ENCODE data around the gene TASL. TPM values are rescaled to one million over a fixed set of nuclear protein-coding genes. Genes with fewer than 3 reads are reported as not detected.

TASL gene
- total RNA-seq, result 3.2 TPM
- polyA plus RNA-seq, result 1 to 10 TPM; 2.2 to 5.0 (median 3.5) TPM

- H3K4me3 ChIP-seq (ENCODE audit: low read depth, low read length), result peak within 1 kb of the TSS; percentile 93
- no peaks in the 10 kb centered on the region for H3K9me3 Mint-ChIP-seq
- H3K36me3 ChIP-seq (ENCODE audit: control insufficient read depth, insufficient read depth, low read length), result no peaks in the 10 kb centered on the region
- peak; percentile 83 to 90 for ATAC-seq (ENCODE audit: low read depth in 2 of 2)
- no peaks in the 10 kb centered on the region for H3K9me3 ChIP-seq (ENCODE audit: control insufficient read depth in 2 of 2, low read length in 2 of 2)
- peak within 1 kb of the TSS; percentile 92 to 100 (median 95) for H3K27ac Mint-ChIP-seq
- peak within 1 kb of the TSS; percentile 90 to 99 (median 92) for H3K4me3 Mint-ChIP-seq
- H3K27me3 ChIP-seq (ENCODE audit: control insufficient read depth, insufficient read depth, low read length), result no peaks in the 10 kb centered on the region
- H3K4me1 Mint-ChIP-seq, result peaks cover 2 to 20% (median 12%) of the 10 kb centered on the region in 4 donors
- no peaks in the 10 kb centered on the region for H3K36me3 Mint-ChIP-seq
- DNase-seq, result peak; percentile 4 to 80 (median 55)
- H3K4me1 ChIP-seq (ENCODE audit: control insufficient read depth, insufficient read depth, low read length, poor library complexity, severe bottlenecking), result peaks cover 5% of the 10 kb centered on the region
- peak within 1 kb of the TSS; percentile 76 for H3K27ac ChIP-seq (ENCODE audit: insufficient read depth, low read length, poor library complexity, severe bottlenecking)
- no peaks in the 10 kb centered on the region for H3K27me3 Mint-ChIP-seq
Measured at GRCh38 chrX:30577362-30577991, at the start of gene TASL. TASL (minus strand) TSS chrX:30577766; CDS start chrX:30560355, 17,411 bp downstream.

GRCh38 chrX:30626402-30626801 lies 48.8 kb upstream of the TASL start:
- no peaks in the 10 kb centered on the region for H3K36me3 ChIP-seq (ENCODE audit: control insufficient read depth, insufficient read depth, low read length)
- peaks cover 4 to 7% of the 10 kb centered on the region in 2 experiments for H3K9me3 ChIP-seq (ENCODE audit: control insufficient read depth in 2 of 2, low read length in 2 of 2)
- DNase-seq, result no peak
- H3K4me3 Mint-ChIP-seq, result no peak overlapping the region
- no peak overlapping the region for H3K27ac ChIP-seq (ENCODE audit: insufficient read depth, low read length, poor library complexity, severe bottlenecking)
- no peaks in the 10 kb centered on the region for H3K27me3 ChIP-seq (ENCODE audit: control insufficient read depth, insufficient read depth, low read length)
- no peak overlapping the region for H3K4me3 ChIP-seq (ENCODE audit: low read depth, low read length)
- no peaks in the 10 kb centered on the region for H3K27me3 Mint-ChIP-seq
- H3K4me1 ChIP-seq (ENCODE audit: control insufficient read depth, insufficient read depth, low read length, poor library complexity, severe bottlenecking), result no peaks in the 10 kb centered on the region
- H3K36me3 Mint-ChIP-seq, result no peaks in the 10 kb centered on the region
- no peaks in the 10 kb centered on the region for H3K4me1 Mint-ChIP-seq
- H3K9me3 Mint-ChIP-seq, result peaks cover 0 to 10% (median 3%) of the 10 kb centered on the region in 7 donors
- no peak for ATAC-seq (ENCODE audit: low read depth in 2 of 2)
- H3K27ac Mint-ChIP-seq, result no peak overlapping the region

- H3K27me3 Mint-ChIP-seq, result no peaks in the 10 kb centered on the region
- H3K4me1 ChIP-seq (ENCODE audit: control insufficient read depth, insufficient read depth, low read length, poor library complexity, severe bottlenecking), result no peaks in the 10 kb centered on the region
- ATAC-seq (ENCODE audit: low read depth in 2 of 2) (no peak), DNase-seq (no peak)
- no peaks in the 10 kb centered on the region for H3K36me3 Mint-ChIP-seq
- H3K27me3 ChIP-seq (ENCODE audit: control insufficient read depth, insufficient read depth, low read length), result no peaks in the 10 kb centered on the region
- peaks cover 4 to 7% of the 10 kb centered on the region in 2 experiments for H3K9me3 ChIP-seq (ENCODE audit: control insufficient read depth in 2 of 2, low read length in 2 of 2)
- no peak overlapping the region for H3K4me3 Mint-ChIP-seq
- H3K27ac ChIP-seq (ENCODE audit: insufficient read depth, low read length, poor library complexity, severe bottlenecking), result no peak overlapping the region
- H3K4me1 Mint-ChIP-seq, result no peaks in the 10 kb centered on the region
- H3K4me3 ChIP-seq (ENCODE audit: low read depth, low read length), result no peak overlapping the region
- H3K9me3 Mint-ChIP-seq, result peaks cover 0 to 14% (median 5%) of the 10 kb centered on the region in 7 donors
- H3K27ac Mint-ChIP-seq, result peak overlapping the region in 1 of 3 donors; percentile 38
- H3K36me3 ChIP-seq (ENCODE audit: control insufficient read depth, insufficient read depth, low read length), result no peaks in the 10 kb centered on the region
Measured at GRCh38 chrX:30622361-30622760, 44.8 kb upstream of the TASL start.

GRCh38 chrX:30620980-30621618 lies 43.5 kb upstream of the TASL start:
- no peaks in the 10 kb centered on the region for H3K27me3 ChIP-seq (ENCODE audit: control insufficient read depth, insufficient read depth, low read length)
- Mint-ChIP-seq H3K36me3 (no peaks in the 10 kb centered on the region), H3K9me3 (peaks cover 0 to 17% (median 6%) of the 10 kb centered on the region in 7 donors), H3K4me1 (no peaks in the 10 kb centered on the region), H3K27me3 (peaks cover 5% of the 10 kb centered on the region), H3K27ac (no peak overlapping the region), H3K4me3 (no peak overlapping the region)
- H3K27ac ChIP-seq (ENCODE audit: insufficient read depth, low read length, poor library complexity, severe bottlenecking), result no peak overlapping the region
- H3K9me3 ChIP-seq (ENCODE audit: control insufficient read depth in 2 of 2, low read length in 2 of 2), result peaks cover 4 to 7% of the 10 kb centered on the region in 2 experiments
- DNase-seq (no peak), ATAC-seq (ENCODE audit: low read depth in 2 of 2) (no peak)
- H3K4me1 ChIP-seq (ENCODE audit: control insufficient read depth, insufficient read depth, low read length, poor library complexity, severe bottlenecking), result no peaks in the 10 kb centered on the region
- no peaks in the 10 kb centered on the region for H3K36me3 ChIP-seq (ENCODE audit: control insufficient read depth, insufficient read depth, low read length)
- no peak overlapping the region for H3K4me3 ChIP-seq (ENCODE audit: low read depth, low read length)

GRCh38 chrX:30620125-30620524 lies 42.6 kb upstream of the TASL start:
- Mint-ChIP-seq H3K36me3 (no peaks in the 10 kb centered on the region), H3K4me1 (no peaks in the 10 kb centered on the region), H3K27me3 (peaks cover 8% of the 10 kb centered on the region), H3K27ac (no peak overlapping the region), H3K9me3 (peaks cover 0 to 17% (median 6%) of the 10 kb centered on the region in 7 donors), H3K4me3 (no peak overlapping the region)
- no peaks in the 10 kb centered on the region for H3K4me1 ChIP-seq (ENCODE audit: control insufficient read depth, insufficient read depth, low read length, poor library complexity, severe bottlenecking)
- H3K4me3 ChIP-seq (ENCODE audit: low read depth, low read length), result no peak overlapping the region
- ATAC-seq (ENCODE audit: low read depth in 2 of 2) (no peak), DNase-seq (no peak)
- H3K36me3 ChIP-seq (ENCODE audit: control insufficient read depth, insufficient read depth, low read length), result no peaks in the 10 kb centered on the region
- peaks cover 4 to 7% of the 10 kb centered on the region in 2 experiments for H3K9me3 ChIP-seq (ENCODE audit: control insufficient read depth in 2 of 2, low read length in 2 of 2)
- H3K27ac ChIP-seq (ENCODE audit: insufficient read depth, low read length, poor library complexity, severe bottlenecking), result no peak overlapping the region
- H3K27me3 ChIP-seq (ENCODE audit: control insufficient read depth, insufficient read depth, low read length), result no peaks in the 10 kb centered on the region

GRCh38 chrX:30618160-30618765 lies 40.7 kb upstream of the TASL start:
- no peaks in the 10 kb centered on the region for H3K36me3 ChIP-seq (ENCODE audit: control insufficient read depth, insufficient read depth, low read length)
- DNase-seq (no peak), ATAC-seq (ENCODE audit: low read depth in 2 of 2) (no peak)
- Mint-ChIP-seq H3K9me3 (peaks cover 0 to 17% (median 5%) of the 10 kb centered on the region in 7 donors), H3K27me3 (peaks cover 8% of the 10 kb centered on the region), H3K27ac (no peak overlapping the region), H3K4me3 (no peak overlapping the region), H3K36me3 (no peaks in the 10 kb centered on the region), H3K4me1 (no peaks in the 10 kb centered on the region)
- no peaks in the 10 kb centered on the region for H3K4me1 ChIP-seq (ENCODE audit: control insufficient read depth, insufficient read depth, low read length, poor library complexity, severe bottlenecking)
- peaks cover 4 to 7% of the 10 kb centered on the region in 2 experiments for H3K9me3 ChIP-seq (ENCODE audit: control insufficient read depth in 2 of 2, low read length in 2 of 2)
- H3K27me3 ChIP-seq (ENCODE audit: control insufficient read depth, insufficient read depth, low read length), result no peaks in the 10 kb centered on the region
- H3K4me3 ChIP-seq (ENCODE audit: low read depth, low read length), result no peak overlapping the region
- no peak overlapping the region for H3K27ac ChIP-seq (ENCODE audit: insufficient read depth, low read length, poor library complexity, severe bottlenecking)

GRCh38 chrX:30615229-30615628 lies 37.7 kb upstream of the TASL start:
- ATAC-seq (ENCODE audit: low read depth in 2 of 2), result no peak
- H3K27me3 Mint-ChIP-seq, result peaks cover 8% of the 10 kb centered on the region
- no peak overlapping the region for H3K27ac Mint-ChIP-seq
- Histone ChIP-seq H3K36me3 (ENCODE audit: control insufficient read depth, insufficient read depth, low read length) (no peaks in the 10 kb centered on the region), H3K4me3 (ENCODE audit: low read depth, low read length) (no peak overlapping the region), H3K4me1 (ENCODE audit: control insufficient read depth, insufficient read depth, low read length, poor library complexity, severe bottlenecking) (no peaks in the 10 kb centered on the region), H3K27me3 (ENCODE audit: control insufficient read depth, insufficient read depth, low read length) (no peaks in the 10 kb centered on the region), H3K27ac (ENCODE audit: insufficient read depth, low read length, poor library complexity, severe bottlenecking) (no peak overlapping the region), H3K9me3 (ENCODE audit: control insufficient read depth in 2 of 2, low read length in 2 of 2) (no peaks in the 10 kb centered on the region)
- DNase-seq, result no peak
- no peaks in the 10 kb centered on the region for H3K36me3 Mint-ChIP-seq
- no peak overlapping the region for H3K4me3 Mint-ChIP-seq
- no peaks in the 10 kb centered on the region for H3K4me1 Mint-ChIP-seq
- H3K9me3 Mint-ChIP-seq, result peaks cover 0 to 6% (median 0%) of the 10 kb centered on the region in 7 donors

Measured in CD4-positive, CD25-positive, alpha-beta regulatory T cell (primary cell).